Stromal cell of bone marrow (primary cell): Measurements from ENCODE around the gene CYP2C18.
"Not testable (repeated sequence)": the region's sequence is repeated elsewhere in the genome, so short reads cannot be mapped to it uniquely, and the experiment has no call there.

Experiments used
- DNase-seq: peaks from one replicate; pipeline ENCODE4 v3.0.0-alpha.2; 2012; ENCODE audit warnings: low read depth

The CYP2C18 gene

DNA sequence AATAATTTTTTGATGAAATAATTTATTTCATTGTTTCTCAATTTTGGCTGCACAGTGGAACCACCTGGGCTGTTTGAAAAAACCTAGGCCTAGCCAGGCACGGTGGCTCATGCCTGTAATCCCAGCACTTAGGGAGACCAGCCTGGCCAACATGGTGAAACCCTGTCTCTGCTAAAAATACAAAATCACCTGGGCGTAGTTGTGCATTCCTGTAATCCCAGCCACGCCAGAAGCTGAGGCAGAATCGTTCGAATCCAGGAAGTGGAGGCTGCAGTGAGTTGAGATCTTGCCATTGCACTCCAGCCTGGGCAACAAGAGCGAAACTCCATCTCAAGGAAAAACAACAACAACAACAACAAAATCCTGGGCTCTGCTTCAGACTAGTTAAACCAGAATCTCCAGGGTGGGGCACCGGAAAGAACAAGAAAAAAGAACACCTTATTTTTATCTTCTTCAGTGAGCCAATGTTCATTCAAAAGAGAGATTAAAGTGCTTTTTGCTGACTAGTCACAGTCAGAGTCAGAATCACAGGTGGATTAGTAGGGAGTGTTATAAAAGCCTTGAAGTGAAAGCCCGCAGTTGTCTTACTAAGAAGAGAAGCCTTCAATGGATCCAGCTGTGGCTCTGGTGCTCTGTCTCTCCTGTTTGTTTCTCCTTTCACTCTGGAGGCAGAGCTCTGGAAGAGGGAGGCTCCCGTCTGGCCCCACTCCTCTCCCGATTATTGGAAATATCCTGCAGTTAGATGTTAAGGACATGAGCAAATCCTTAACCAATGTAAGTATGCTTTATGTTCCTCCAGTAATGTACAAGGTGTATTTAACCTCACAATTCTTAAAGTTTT lies at the start of gene CYP2C18:
TSS of gene CYP2C18 (plus strand) at position 516 of the 841 bp plus-strand sequence. CDS start at position 607, 91 bp downstream.
- no peak for DNase-seq

DNA sequence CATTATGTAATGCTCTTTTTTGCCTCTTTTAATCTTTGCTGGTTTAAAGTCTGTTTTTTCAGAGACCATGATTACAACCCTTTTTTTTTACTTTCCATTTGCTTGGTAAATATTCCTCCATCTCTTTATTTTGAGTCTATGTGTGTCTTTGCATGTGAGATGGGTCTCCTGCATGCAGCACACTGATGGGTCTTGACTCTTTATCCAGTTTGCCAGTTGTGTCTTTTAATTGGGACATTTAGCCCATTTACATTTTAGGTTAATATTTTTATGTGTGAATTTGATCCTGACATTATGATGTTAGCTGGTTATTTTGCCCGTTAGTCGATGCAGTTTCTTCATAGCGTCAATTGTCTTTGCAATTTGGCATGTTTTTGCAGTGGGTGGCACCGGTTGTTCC lies 45.4 kb upstream of the CYP2C18 start:
- DNase-seq = not testable (repeated sequence)

DNA sequence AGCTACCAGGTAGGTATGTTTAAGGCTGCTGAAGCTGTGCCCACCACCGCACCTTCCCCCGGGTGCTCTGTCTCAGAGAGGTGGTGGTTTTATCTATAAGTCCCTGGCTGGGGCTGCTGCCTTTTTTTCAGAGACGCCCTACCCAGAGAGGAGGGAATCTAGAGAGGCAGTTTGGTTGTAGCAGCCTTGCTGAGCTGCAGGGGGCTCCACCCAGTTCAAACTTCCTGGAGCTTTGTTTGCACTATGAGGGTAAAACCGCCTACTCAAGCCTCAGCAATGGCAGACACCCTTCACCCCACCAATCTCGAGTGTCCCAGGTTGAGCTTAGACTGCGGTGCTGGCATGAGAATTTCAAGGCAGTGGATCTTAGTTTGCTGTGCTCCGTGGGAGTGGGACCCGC lies 43.6 kb upstream of the CYP2C18 start:
- no peak for DNase-seq

DNA sequence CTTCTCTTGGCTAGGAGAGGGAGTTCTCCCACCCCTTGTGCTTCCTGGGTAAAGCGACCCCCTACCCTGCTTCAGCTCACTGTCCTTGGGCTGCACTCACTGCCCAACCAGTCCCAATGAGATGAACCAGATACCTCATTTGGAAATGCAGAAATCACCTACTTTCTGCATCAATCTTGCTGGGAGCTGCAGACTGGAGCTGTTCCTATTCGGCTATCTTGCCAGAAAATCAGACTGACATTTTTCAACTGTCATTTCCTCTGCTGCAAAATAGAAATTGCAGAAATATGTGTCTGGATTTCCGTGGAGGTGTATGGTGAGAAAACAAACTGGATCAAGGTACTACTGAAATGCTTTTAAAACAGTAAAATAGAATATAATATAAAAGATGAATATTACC lies 43.0 kb upstream of the CYP2C18 start:
- DNase-seq = no peak

DNA sequence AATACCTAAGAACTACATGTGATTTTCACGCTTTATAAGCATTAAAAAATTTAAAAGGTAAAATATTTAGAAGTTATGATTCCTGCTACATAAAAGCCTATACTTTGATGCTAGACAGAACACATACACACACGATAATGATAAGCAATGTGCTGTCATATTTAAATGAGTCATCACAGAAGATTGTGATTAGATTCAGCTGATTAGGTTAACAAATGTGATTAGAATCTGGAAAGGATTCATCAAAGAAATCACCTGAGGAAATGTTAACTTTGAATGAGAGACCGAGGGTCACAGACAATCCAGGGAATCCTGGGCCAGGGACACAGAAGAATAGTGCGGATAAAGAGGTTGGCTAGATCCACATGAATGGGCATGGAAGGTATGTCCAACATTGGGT lies 42.0 kb upstream of the CYP2C18 start:
- no peak for DNase-seq

DNA sequence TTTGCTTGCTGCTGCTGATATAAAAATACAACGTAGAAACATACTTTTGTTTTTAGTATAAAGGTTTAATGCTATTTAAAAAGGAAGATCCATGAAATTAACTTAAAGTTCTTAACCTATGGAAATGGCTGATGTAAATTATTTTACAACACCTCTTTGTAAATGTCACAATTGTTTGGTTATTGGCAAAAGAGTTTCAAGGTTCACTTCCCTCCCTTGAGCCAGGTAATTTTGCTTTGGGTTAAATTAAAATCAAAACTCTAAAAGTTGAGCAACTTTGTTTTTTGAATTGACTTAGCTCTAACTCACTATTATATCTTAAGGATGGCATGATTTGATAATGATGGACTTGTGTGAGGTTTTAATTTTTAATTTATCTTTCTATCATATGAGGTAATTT lies 39.2 kb upstream of the CYP2C18 start:
- no peak for DNase-seq

DNA sequence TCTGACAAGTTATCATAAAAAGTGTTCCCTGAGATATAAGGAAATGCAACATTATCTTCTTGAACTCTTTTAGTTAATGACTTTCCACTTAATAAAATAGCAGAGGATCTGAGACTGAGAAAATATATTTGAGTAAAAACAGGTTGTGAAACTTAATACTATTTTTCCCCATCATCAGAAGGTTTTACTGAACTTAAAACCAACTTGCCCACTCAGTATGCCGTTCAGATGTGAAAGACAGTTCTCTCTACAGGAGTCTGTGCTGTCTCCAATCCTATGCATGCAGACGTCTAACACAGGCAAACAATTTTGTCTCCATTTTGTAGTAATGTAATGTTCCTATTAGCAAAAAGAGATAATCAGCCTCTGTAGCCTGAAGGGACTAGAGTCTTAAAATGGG lies 38.2 kb upstream of the CYP2C18 start:
- DNase-seq = no peak

DNA sequence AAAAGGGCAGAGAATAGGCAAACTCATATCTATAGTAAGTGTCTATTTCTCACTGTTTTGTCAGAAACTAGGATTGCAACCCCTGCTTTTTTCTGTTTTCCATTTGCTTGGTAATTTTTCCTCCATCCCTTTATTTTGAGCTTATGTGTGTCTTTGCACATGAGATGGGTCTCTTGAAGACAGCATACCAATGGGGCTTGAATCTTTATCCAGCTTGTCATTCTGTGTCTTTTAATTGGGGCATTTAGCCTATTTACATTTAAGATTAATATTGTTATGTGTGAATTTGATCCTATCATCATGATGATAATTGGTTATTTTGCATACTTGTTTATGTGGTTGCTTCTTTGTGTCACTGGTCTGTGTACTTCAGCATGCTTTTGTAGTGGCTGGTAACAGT lies 28.3 kb upstream of the CYP2C18 start:
- DNase-seq = not testable (repeated sequence)

DNA sequence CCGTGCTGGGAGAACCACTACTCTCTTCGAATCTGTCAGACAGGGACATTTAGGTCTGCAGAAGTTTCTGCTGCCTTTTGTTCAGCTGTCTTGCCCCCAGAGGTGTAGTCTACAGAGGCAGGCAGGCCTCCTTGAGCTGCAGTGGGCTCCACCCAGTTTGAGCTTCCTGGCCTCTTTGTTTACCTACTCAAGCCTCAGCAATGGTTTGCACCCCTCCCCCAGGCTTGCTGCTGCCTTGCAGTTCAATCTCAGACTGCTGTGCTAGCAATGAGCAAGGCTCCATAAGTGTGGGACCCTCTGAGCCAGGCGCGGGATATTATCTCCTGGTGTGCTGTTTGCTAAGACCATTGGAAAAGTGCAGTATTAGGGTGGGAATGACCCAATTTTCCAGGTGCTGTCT lies 20.5 kb upstream of the CYP2C18 start:
- DNase-seq = not testable (repeated sequence)

DNA sequence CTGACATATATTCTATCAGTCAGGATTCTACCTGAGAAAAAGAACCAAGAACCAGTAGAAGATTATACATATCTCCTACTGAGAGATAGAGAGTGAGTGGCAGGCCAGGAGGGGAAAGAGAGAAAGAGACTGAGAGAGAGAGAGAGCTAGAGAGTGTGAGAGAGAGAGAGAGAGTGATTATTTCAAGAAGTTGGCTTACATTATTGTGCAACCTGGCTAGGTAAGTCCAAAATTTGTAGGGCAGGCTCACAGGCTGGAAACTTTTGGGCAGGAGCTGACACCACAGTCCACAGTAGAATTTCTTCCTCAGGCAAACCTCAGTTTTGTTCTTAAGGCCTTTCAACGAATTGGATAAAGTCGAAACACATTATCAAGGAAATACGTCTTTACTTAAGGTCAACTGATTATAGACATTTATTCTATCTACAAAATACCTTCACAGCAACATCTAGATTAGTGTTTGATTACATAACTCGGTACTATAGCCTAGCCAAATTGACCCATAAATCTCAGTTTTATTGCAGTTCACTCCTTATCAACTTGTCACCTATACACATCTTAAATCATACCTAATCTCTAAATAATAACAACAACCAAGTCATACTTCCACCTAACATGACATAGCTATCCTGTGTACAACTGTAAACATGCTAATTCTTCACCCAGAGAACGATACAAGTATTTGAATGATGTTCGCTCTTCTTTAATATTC lies 17.0 kb upstream of the CYP2C18 start:
- no peak for DNase-seq

DNA sequence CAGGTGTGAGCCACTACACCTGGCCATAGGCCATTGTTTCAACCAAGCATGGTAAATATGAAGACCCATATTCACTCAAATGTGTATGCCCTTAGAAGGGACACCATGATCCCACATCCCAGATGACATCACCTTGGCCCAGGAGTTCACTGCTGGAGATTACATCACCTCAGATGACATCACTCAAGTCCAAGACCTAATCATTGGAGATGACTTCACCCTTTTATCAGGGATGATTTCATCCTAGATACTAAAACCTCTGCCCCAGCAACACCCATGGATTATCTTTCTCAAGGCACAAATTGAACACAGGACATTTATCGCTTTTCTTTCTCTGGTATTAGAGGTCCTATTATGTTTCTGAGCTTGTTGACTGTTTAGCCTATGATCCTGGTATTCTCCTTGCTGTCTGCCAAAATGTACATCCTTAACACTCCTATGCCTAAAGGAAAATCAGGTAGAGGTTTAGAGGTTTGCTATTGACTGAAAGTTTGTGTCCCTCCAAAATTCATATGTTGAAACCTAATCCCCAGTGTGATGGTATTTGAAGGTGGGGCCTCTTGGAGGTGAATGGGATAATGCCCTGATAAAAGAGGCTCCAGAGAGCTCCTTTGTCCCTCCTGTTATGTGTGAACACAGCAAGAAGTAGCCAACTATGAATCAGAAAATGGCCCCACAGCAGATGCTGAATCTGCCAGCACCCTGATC lies 9.8 kb upstream of the CYP2C18 start:
- DNase-seq = no peak

DNA sequence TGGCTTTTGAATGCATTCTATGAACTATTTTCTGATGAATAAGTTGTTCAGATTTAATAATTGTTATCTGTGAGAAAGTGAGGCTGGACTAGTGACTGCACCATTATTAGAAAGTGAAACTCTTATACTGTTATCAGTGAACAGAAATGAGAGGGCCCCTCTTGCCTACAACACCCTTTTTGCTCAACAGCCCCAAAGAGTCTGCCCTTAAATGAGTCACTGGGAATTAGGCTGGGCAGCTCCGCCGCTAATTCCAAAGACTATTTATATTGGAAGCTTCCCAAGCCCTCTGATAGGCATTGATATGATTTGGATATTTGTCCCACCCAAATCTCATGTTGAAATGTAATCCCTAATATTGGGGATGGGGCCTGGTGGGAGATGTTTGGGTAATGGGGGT lies 7.0 kb upstream of the CYP2C18 start:
- no peak for DNase-seq

DNA sequence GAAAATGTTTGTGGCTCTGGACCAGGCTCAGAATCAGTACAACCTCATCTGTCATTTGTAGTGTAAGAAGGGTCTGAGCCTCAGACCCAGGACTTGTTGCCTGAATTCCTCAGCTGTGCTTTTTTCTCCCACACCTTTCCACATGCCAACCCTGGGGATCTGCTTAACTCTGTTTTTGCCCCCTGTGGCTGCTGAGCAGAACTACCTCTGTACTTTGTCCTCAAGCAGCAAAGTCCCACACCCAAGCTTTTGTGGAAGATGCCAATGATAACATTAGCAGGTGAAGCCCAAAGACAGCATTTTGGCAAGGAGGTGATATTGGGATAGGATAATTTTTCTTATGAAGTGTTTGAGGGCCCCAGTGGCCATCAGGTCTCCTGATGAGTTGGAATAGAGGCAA lies 5.8 kb upstream of the CYP2C18 start:
- DNase-seq = no peak

DNA sequence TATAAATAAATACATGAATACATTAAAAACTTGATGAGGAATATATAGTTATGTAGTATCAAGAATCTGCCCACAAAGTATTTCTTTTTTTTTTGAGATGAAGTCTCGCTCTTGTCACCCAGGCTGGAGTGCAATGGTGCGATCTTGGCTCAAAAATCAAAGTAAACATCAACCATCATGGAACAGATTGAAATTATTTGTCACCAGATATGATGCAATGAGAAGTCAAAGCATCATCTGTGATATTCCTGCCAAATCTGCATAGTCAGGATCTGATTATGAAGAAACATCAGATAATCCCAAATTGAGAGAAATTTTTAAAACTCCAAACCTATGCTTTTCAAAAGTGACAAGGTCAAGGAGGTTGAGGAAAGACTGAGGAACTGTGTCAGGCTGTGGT lies 5.1 kb upstream of the CYP2C18 start:
- DNase-seq = no peak

DNA sequence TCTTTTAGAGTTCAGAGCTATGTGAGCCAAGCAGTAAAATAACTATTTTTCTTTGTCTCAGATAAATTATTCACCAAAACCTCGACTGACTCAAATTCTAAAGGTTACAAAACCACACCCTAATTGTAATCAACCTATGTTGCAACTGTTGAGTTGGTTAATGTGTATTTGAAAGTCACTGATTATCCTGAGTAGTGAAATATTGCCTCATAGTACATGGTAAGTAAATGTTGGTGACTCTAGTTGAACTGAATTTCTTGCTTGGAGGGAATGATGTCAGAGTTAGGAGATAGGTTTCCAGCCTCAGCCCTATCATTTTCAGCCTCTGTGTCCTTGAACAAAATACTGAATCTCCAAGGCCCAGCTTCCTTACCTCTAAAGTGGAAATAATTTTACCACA lies 3.0 kb upstream of the CYP2C18 start:
- no peak for DNase-seq

DNA sequence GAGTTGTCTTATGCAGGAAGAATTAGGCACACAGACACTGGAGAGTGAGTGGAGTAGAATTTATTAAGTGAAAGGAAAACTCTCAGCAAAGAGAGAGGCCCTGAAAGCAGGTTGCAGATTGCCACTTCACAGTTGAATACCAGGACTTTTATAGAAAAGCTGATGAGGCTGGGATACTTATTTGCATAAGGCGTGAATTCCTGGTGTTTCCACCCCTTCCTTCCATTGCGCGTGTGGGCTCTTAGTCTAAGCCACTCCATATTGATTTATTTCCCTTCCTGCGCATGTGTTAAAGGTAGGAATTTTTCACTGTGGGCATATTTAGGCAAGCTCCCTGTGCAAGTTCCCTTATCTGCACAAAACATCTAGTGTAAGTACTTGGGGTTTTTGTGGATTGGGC lies 893 bp upstream of the CYP2C18 start:
- DNase-seq = not testable (repeated sequence)

DNA sequence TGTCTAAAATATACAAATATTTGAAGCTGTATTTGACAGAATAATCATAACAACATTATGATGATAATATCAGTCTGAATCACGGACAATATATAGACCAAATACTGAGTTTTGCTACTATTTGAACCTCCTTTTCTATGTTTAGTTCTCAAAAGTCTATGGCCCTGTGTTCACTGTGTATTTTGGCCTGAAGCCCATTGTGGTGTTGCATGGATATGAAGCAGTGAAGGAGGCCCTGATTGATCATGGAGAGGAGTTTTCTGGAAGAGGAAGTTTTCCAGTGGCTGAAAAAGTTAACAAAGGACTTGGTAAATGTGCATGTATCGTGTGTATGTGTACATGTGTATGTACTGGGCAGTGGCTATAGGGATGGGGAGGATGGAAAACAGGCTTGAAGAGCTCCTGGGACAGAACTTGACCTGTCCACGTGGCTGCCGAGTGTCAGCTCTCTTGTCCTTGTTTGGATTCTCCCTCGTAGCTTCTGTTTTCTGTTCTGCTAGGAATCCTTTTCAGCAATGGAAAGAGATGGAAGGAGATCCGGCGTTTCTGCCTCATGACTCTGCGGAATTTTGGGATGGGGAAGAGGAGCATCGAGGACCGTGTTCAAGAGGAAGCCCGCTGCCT lies 4.2 kb downstream of the CYP2C18 start:
- DNase-seq = no peak

DNA sequence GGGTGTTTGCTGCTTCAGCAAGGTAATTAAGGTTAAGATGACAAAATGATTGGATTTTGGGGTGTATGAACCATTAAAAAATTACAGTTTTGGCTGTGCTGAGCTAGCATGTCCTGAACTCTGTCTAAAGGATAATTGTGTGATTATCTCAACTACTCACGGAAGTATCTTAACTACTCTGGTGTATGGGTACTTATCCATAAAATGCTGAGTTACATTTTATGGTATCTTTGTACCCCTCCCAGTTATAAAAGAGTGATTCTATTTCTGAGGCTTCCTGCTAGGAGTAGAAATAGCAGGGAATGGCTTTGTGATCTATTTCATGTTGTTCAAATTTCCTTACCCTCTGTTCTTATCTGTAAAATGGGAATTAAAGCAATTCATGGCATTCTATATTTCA lies 22.6 kb downstream of the CYP2C18 start:
- DNase-seq = no peak

DNA sequence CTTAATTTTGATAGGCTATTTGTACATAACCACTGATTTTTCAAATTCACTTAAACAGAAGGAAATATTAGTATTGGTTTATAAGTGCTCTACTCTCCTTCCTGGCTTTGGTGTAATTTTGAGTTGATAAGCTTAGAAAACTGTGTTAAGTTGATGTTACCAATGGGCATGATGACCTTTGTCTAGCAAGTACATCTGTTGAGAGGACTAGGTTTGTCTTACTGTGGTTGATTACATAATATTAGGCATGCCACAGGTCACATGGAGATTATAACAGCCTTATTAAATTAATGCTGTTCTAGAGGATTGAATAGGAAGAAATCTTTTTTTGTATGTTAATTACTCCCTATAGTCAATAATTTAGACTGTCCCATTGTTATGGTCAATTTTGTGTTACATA lies 27.0 kb downstream of the CYP2C18 start:
- no peak for DNase-seq

DNA sequence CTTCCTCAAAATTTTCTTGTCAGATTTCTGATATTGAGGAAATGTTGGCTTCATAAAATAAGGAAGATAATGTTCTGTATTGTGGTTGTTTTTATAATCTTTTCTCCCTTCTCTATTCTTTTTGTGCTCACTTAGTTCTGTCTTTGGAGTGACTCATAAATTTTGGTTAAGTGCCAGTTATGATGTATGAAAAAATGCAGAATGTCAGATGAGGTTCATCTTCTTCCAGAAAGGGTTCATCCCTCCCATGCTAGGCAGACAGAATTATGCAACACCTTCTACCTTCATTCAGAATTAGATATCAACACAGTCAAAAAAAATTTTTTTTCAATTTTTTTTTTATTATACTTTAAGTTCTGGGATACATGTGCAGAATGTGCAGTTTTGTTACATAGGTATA lies 42.3 kb downstream of the CYP2C18 start:
- DNase-seq = no peak

DNA sequence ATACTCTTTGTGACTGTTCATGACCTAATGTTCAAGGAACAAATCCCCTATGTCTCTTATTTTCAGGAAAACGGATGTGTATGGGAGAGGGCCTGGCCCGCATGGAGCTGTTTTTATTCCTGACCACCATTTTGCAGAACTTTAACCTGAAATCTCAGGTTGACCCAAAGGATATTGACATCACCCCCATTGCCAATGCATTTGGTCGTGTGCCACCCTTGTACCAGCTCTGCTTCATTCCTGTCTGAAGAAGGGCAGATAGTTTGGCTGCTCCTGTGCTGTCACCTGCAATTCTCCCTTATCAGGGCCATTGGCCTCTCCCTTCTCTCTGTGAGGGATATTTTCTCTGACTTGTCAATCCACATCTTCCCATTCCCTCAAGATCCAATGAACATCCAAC lies 51.7 kb downstream of the CYP2C18 start:
- no peak for DNase-seq

DNA sequence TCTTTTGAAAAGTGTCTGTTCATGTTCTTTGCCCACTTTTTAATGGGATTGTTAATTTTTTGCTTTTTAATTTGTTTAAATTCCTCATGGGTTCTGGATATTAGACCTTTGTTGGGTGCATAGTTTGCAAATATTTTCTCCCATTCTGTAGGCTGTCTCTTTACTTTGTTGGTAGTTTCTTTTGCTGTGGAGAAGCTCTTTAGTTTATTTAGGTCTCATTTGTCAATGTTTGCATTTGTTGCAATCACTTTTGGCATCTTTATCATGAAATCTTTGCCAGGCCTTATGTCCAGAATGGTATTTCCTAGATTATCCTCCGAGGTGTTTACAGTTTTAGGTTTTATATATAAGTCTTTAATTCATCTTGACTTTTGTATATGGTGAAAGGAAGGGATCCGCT lies 55.1 kb downstream of the CYP2C18 start:
- no peak for DNase-seq

DNA sequence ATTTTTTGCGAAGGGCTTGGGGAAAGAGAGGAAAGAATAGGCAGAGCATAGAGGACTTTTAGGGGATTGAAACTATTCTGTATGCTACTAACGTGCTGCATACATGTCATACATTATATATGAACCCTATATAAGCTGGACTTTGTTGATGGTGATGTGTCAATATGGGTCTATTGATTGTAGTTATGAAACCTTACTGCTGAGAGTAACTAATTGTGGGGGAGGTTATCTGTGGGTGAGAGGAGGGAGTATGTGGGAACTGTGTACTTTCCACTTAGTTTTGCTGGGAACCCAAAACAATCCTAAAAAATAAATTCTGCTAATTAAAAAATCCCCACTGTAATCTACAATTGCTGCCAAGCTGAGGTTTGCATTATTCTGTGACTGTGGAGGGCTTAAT lies 63.6 kb downstream of the CYP2C18 start:
- DNase-seq = no peak
